GM12878 (cell line): ENCODE results near the gene IGF2BP2. TPM values are rescaled to one million over a fixed set of nuclear protein-coding genes. Genes with fewer than 3 reads are reported as not detected.

ENCODE experiments used
- ATAC-seq: fragments of 200-7000 bp; cut with Tn5 transposase; 3 replicates; pipeline ENCODE4 v1.9.1; 2020; ENCODE audit warnings: mild to moderate bottlenecking, moderate library complexity
- BruUV-seq: library from RNA; stranded (reverse); fragments of 400-500 nt; replicated peaks from 2 replicates; lab custom pipeline; 2021; lab: Mats Ljungman, UMichigan
- CTCF ChIA-PET: fragments of 300-600 bp; sonication (Branson Sonifier 250); formaldehyde crosslinking; extraction: SDS; loops from one replicate; lab custom pipeline; 2021; ENCODE audit warnings: inconsistent platforms; lab: Yijun Ruan, JAX
- POLR2A ChIA-PET: fragments of 350-600 bp; formaldehyde crosslinking; extraction: SDS; loops from one replicate; lab custom pipeline; 2021; ENCODE audit warnings: inconsistent platforms; lab: Charles Lee
- RAD21 ChIA-PET: fragments of 300-600 bp; sonication (Branson Sonifier 250); formaldehyde crosslinking; loops from one replicate; lab custom pipeline; 2023; ENCODE audit warnings: antibody characterized with exemption; ENCODE audit not compliant: unreplicated experiment; lab: Charles Lee
- SMC1A ChIA-PET: fragments of 300-600 bp; sonication (Branson Sonifier 250); formaldehyde crosslinking; loops from one replicate; lab custom pipeline; 2023; ENCODE audit not compliant: unreplicated experiment, uncharacterized antibody; lab: Charles Lee
- DNase-seq: peaks from one replicate; pipeline ENCODE4 v3.0.0-alpha.2; 2011; ENCODE audit warnings: low read depth, low spot score
- FAIRE-seq: peaks from 3 replicates; lab custom pipeline; 2011; peaks lifted over from hg19 to GRCh38; lab: Jason Lieb, UNC
- H2AFZ ChIP-seq: 2 replicates; pipeline ENCODE4 v1.6.0; 2011; ENCODE audit warnings: low read depth, low read length, control low read depth; ENCODE audit not compliant: control insufficient read depth
- H3K27ac ChIP-seq: 2 replicates; pipeline ENCODE4 v1.5.1; 2011; ENCODE audit warnings: control low read depth; ENCODE audit not compliant: control insufficient read depth, insufficient read depth
- H3K27me3 ChIP-seq, 2 experiments: replicated peaks in 1 of 2; 2 replicates each; pipeline versions ENCODE4 v1.6.0 to v1.6.1; 2011; ENCODE audit warnings: low read length in 1 of 2; ENCODE audit not compliant: control insufficient read depth in 2 of 2, insufficient read depth in 2 of 2
- H3K36me3 ChIP-seq, 2 experiments: 2 replicates each; pipeline ENCODE4 v1.5.1; 2011; ENCODE audit warnings: low read length in 1 of 2; ENCODE audit not compliant: control insufficient read depth in 2 of 2, insufficient read depth in 2 of 2
- H3K4me1 ChIP-seq: 2 replicates; pipeline ENCODE4 v1.6.1; 2011; ENCODE audit warnings: mild to moderate bottlenecking, low read length, moderate library complexity, mixed read lengths; ENCODE audit not compliant: control insufficient read depth, insufficient read depth
- H3K4me2 ChIP-seq: 2 replicates; pipeline ENCODE4 v1.6.0; 2011; ENCODE audit warnings: control low read depth; ENCODE audit not compliant: control insufficient read depth, insufficient read depth
- H3K4me3 ChIP-seq: fragments of 200-600 bp; sonication (generic); 2 replicates; pipeline ENCODE4 v1.5.1; 2016
- H3K79me2 ChIP-seq: 2 replicates; pipeline ENCODE4 v1.6.0; 2011; ENCODE audit warnings: low read length; ENCODE audit not compliant: control insufficient read depth, insufficient read depth
- H3K9ac ChIP-seq: 2 replicates; pipeline ENCODE4 v1.8.0; 2011; ENCODE audit warnings: low read length, control low read depth, mixed read lengths; ENCODE audit not compliant: control insufficient read depth, insufficient read depth
- H3K9me3 ChIP-seq: replicated peaks from 3 replicates; pipeline ENCODE4 v1.5.1; 2011; ENCODE audit warnings: mild to moderate bottlenecking, low read length; ENCODE audit not compliant: control insufficient read depth, insufficient read depth
- H4K20me1 ChIP-seq: 2 replicates; pipeline ENCODE4 v1.6.0; 2011; ENCODE audit not compliant: control insufficient read depth, insufficient read depth
- EP300 ChIP-seq, 2 experiments: fragments of 150-350 bp in 1 of 2; IDR thresholded peaks; 2 replicates each; pipeline ENCODE4 v1.6.1; 2011 to 2012; ENCODE audit warnings: low read depth in 2 of 2, low read length in 2 of 2, borderline replicate concordance in 1 of 2, improper control_type of control experiment in 1 of 2, inconsistent platforms in 1 of 2; ENCODE audit not compliant: control insufficient read depth in 1 of 2
- HDAC2 ChIP-seq: fragments of 200-600 bp; sonication (generic); IDR thresholded peaks from 2 replicates; pipeline ENCODE4 v1.6.1; 2017
- MXI1 ChIP-seq: fragments of 150-350 bp; IDR thresholded peaks from 2 replicates; pipeline ENCODE4 v1.6.1; 2011; ENCODE audit warnings: low read depth, mild to moderate bottlenecking, inconsistent platforms, low read length, improper control_type of control experiment
- NR2C1 ChIP-seq: fragments of 450-650 bp; IDR thresholded peaks from 2 replicates; pipeline ENCODE4 v1.6.1; 2017; ENCODE audit warnings: antibody characterized with exemption, mild to moderate bottlenecking, moderate library complexity
- SREBF2 ChIP-seq: IDR thresholded peaks from 2 replicates; pipeline ENCODE4 v1.6.1; 2012; ENCODE audit warnings: mild to moderate bottlenecking, low read length
- ZNF687 ChIP-seq: fragments of 450-650 bp; IDR thresholded peaks from 2 replicates; pipeline ENCODE4 v1.6.1; 2017; ENCODE audit warnings: mild to moderate bottlenecking, moderate library complexity
- WGBS: methylation state at CpG from one replicate; pipeline ENCODE4 v1.1.6; 2016; ENCODE audit warnings: low lambda C conversion rate; ENCODE audit not compliant: insufficient replicate concordance, insufficient coverage; ENCODE audit errors: missing lambda C conversion rate; 5-methylcytosine and 5-hydroxymethylcytosine counted together
- in situ Hi-C: fragments of 300-500 bp; cut with MboI; formaldehyde crosslinking; loops from 9 replicates; pipeline ENCODE4 v1.14.3; 2018; ENCODE audit warnings: mixed read lengths
- intact Hi-C: fragments of 100-400 bp; cut with micrococcal nuclease; formaldehyde crosslinking; loops from one replicate; pipeline ENCODE4 v1.14.2; 2022; ENCODE audit not compliant: unreplicated experiment
- polyA plus RNA-seq, 11 experiments: library from polyadenylated mRNA; depleted of rRNA in 4 of 11; unstranded in 6 of 11; stranded (reverse) in 5 of 11; fragments of >200 nt; fragmentation: Nextera tagmentation in 4 of 11; fragmentation: Illumina TruSeq in 1 of 11; extraction: Ambion mirVana in 4 of 11; extraction: Trizol in 1 of 11; gene quantifications; 1 replicate in 1 of 11; 2 replicates in 10 of 11; pipeline versions ENCODE4 v1.2.1 to v1.2.3, GENCODE V29; 2011 to 2016; ENCODE audit warnings: inconsistent platforms in 2 of 11, missing spikeins in 2 of 11, low read depth in 1 of 11
- total RNA-seq, 4 experiments: library from RNA; depleted of rRNA in 3 of 4; stranded (reverse); fragments of >200 nt in 3 of 4; fragmentation: Illumina TruSeq in 1 of 4; extraction: Trizol in 1 of 4; gene quantifications; 2 replicates each; pipeline versions ENCODE4 v1.2.1 to v1.2.3, GENCODE V29; 2013 to 2021

Gene IGF2BP2
- total and polyA plus RNA-seq, 10 of the 15 experiments (the other 5 are each of a cell fraction or from before 2014, with no cell fraction given) = 0.25 to 0.72 TPM; not detected in 8

- H3K4me1 ChIP-seq = peaks cover 5% of the 10 kb centered on the region; the same call in 1 of the 2 replicates
- peaks cover 0 to 1% of the 10 kb centered on the region in 2 experiments; a peak in 2 of 4 replicates for H3K27me3 ChIP-seq
- ChIA-PET SMC1A (interaction anchor here (0.6 to 1.2 kb wide), 2 partner anchors 13 to 410 kb away, joined by 3 to 5 read pairs; no protein-coding TSS in a partner anchor), POLR2A (interaction anchor here (1.2 kb wide), 1 partner anchor 13 kb away, joined by 3 read pairs; no protein-coding TSS in a partner anchor), RAD21 (interaction anchor here (0.7 kb wide), 1 partner anchor 187 kb away, joined by 3 read pairs; no protein-coding TSS in a partner anchor), CTCF (interaction anchor here (1.2 to 1.8 kb wide), 2 partner anchors 12 to 14 kb away, joined by 3 to 18 read pairs; no protein-coding TSS in a partner anchor)
- no peaks in the 10 kb centered on the region for H3K79me2 ChIP-seq
- no peaks in the 10 kb centered on the region for H3K9me3 ChIP-seq
- H3K27ac ChIP-seq = no peak overlapping the region
- no peaks in the 10 kb centered on the region for H4K20me1 ChIP-seq
- no peak overlapping the region for H3K9ac ChIP-seq
- in situ Hi-C loops (no loop called here), intact Hi-C loops (no loop called here)
- no peak overlapping the region for H3K4me3 ChIP-seq
- ATAC-seq = no peak
- no peak for FAIRE-seq
- no TSS peak for BruUV-seq
- no peak for DNase-seq
- no peak overlapping the region for H2AFZ ChIP-seq
- TF ChIP-seq ZNF687 = no peak
- TF ChIP-seq EP300 (IDR thresholded peaks at IDR 0.05; ENCODE audit: borderline replicate concordance in 1 of 2, control insufficient read depth in 1 of 2, low read depth in 2 of 2, low read length in 2 of 2) = no peak
- no peak for TF ChIP-seq SREBF2
- TF ChIP-seq NR2C1 = no peak
- TF ChIP-seq HDAC2 = no peak
- no peak for TF ChIP-seq MXI1
- WGBS = 77% methylated on average over 10 of the region's 10 CpGs
- H3K4me2 ChIP-seq = no peak overlapping the region
- no peaks in the 10 kb centered on the region for H3K36me3 ChIP-seq
Measured at GRCh38 chr3:185647880-185648210, 177.0 kb downstream of the IGF2BP2 start.
